Astrocyte (in vitro differentiated cells and primary cell): Measurements from ENCODE around the gene RBM19. TPM values are rescaled to one million over a fixed set of nuclear protein-coding genes. Genes with fewer than 3 reads are reported as not detected.

Source experiments
- DNase-seq: peaks from one replicate; pipeline ENCODE4 v3.0.0-alpha.2; 2010; ENCODE audit warnings: low read depth
- FAIRE-seq: peaks from 2 replicates; lab custom pipeline; 2011; peaks lifted over from hg19 to GRCh38; lab: Jason Lieb, UNC
- H2AFZ ChIP-seq: 2 replicates; pipeline ENCODE4 v1.6.0; 2012; ENCODE audit warnings: low read depth, low read length, inconsistent platforms
- H3K27ac ChIP-seq: 2 replicates; pipeline ENCODE4 v1.5.1; 2011; ENCODE audit warnings: low read depth, low read length, inconsistent platforms
- H3K27me3 ChIP-seq: 2 replicates; pipeline ENCODE4 v1.6.0; 2011; ENCODE audit warnings: low read length, inconsistent platforms; ENCODE audit not compliant: insufficient read depth
- H3K36me3 ChIP-seq: 2 replicates; pipeline ENCODE4 v1.5.1; 2011; ENCODE audit warnings: low read length, inconsistent platforms; ENCODE audit not compliant: insufficient read depth
- H3K4me1 ChIP-seq: 2 replicates; pipeline ENCODE4 v1.5.1; 2011; ENCODE audit warnings: low read length, inconsistent platforms; ENCODE audit not compliant: insufficient read depth
- H3K4me2 ChIP-seq: 2 replicates; pipeline ENCODE4 v1.6.0; 2012; ENCODE audit warnings: low read length, inconsistent platforms
- H3K4me3 ChIP-seq: 2 replicates; pipeline ENCODE4 v1.5.1; 2011; ENCODE audit warnings: low read depth, mild to moderate bottlenecking, low read length, inconsistent platforms; ENCODE audit not compliant: insufficient read depth
- H3K79me2 ChIP-seq: 2 replicates; pipeline ENCODE4 v1.6.0; 2012; ENCODE audit warnings: mild to moderate bottlenecking, low read length, inconsistent platforms; ENCODE audit not compliant: insufficient read depth
- H3K9ac ChIP-seq: 2 replicates; pipeline ENCODE4 v1.6.0; 2012; ENCODE audit warnings: mild to moderate bottlenecking, low read length, inconsistent platforms
- H3K9me3 ChIP-seq: 2 replicates; pipeline ENCODE4 v1.5.1; 2012; ENCODE audit warnings: low read depth, mild to moderate bottlenecking, low read length, inconsistent platforms; ENCODE audit not compliant: insufficient read depth
- H4K20me1 ChIP-seq: 2 replicates; pipeline ENCODE4 v1.6.0; 2012; ENCODE audit warnings: low read length, inconsistent platforms; ENCODE audit not compliant: insufficient read depth
- H3K27ac Mint-ChIP-seq: one replicate; pipeline ENCODE4 v1.8.0; 2021; ENCODE audit warnings: mild to moderate bottlenecking, mixed read lengths; ENCODE audit not compliant: unreplicated experiment
- H3K27me3 Mint-ChIP-seq: one replicate; pipeline ENCODE4 v1.8.0; 2021; ENCODE audit warnings: low read depth, mixed read lengths; ENCODE audit not compliant: unreplicated experiment
- H3K36me3 Mint-ChIP-seq: one replicate; pipeline ENCODE4 v1.8.0; 2021; ENCODE audit warnings: low read depth, mixed read lengths; ENCODE audit not compliant: unreplicated experiment
- H3K4me1 Mint-ChIP-seq: one replicate; pipeline ENCODE4 v1.8.0; 2021; ENCODE audit warnings: low read depth, mixed read lengths; ENCODE audit not compliant: unreplicated experiment
- H3K4me3 Mint-ChIP-seq: one replicate; pipeline ENCODE4 v1.8.0; 2021; ENCODE audit warnings: mild to moderate bottlenecking, moderate library complexity, mixed read lengths; ENCODE audit not compliant: unreplicated experiment
- H3K9me3 Mint-ChIP-seq: one replicate; pipeline ENCODE4 v1.8.0; 2021; ENCODE audit warnings: mild to moderate bottlenecking, mixed read lengths; ENCODE audit not compliant: unreplicated experiment
- CTCF ChIP-seq: IDR thresholded peaks from 2 replicates; pipeline ENCODE4 v1.5.1; 2011; ENCODE audit warnings: low read depth, mild to moderate bottlenecking, inconsistent platforms, low read length, moderate library complexity; ENCODE audit not compliant: insufficient read depth
- EZH2 ChIP-seq: IDR thresholded peaks from 2 replicates; pipeline ENCODE4 v1.6.1; 2012; ENCODE audit warnings: mild to moderate bottlenecking, low read length, inconsistent platforms; ENCODE audit not compliant: insufficient read depth
- total RNA-seq: library from RNA; stranded (reverse); gene quantifications from 2 replicates; pipeline ENCODE4 v1.2.1, GENCODE V29; 2021

The RBM19 gene
- total RNA-seq, 1 donor from 2014 or later, result 32.3 TPM

GRCh38 chr12:113829212-113829611 lies 136.9 kb downstream of the RBM19 start:
- Histone ChIP-seq H3K4me3 (no peak overlapping the region), H3K9ac (no peak overlapping the region), H3K4me1 (peaks cover 9% of the 10 kb centered on the region), H3K27ac (no peak overlapping the region), H3K36me3 (no peaks in the 10 kb centered on the region), H2AFZ (no peak overlapping the region), H3K9me3 (no peaks in the 10 kb centered on the region), H3K4me2 (no peak overlapping the region), H4K20me1 (peaks cover 19% of the 10 kb centered on the region), H3K27me3 (no peaks in the 10 kb centered on the region), H3K79me2 (no peaks in the 10 kb centered on the region)
- Mint-ChIP-seq H3K27me3 (peaks cover 10% of the 10 kb centered on the region), H3K4me3 (no peak overlapping the region), H3K36me3 (peaks cover 4% of the 10 kb centered on the region), H3K4me1 (peaks cover 11% of the 10 kb centered on the region), H3K9me3 (no peaks in the 10 kb centered on the region), H3K27ac (peak overlapping the region; percentile 12)
- TF ChIP-seq EZH2 (no peak), CTCF (no peak)
- FAIRE-seq (no peak), DNase-seq (no peak)

DNA sequence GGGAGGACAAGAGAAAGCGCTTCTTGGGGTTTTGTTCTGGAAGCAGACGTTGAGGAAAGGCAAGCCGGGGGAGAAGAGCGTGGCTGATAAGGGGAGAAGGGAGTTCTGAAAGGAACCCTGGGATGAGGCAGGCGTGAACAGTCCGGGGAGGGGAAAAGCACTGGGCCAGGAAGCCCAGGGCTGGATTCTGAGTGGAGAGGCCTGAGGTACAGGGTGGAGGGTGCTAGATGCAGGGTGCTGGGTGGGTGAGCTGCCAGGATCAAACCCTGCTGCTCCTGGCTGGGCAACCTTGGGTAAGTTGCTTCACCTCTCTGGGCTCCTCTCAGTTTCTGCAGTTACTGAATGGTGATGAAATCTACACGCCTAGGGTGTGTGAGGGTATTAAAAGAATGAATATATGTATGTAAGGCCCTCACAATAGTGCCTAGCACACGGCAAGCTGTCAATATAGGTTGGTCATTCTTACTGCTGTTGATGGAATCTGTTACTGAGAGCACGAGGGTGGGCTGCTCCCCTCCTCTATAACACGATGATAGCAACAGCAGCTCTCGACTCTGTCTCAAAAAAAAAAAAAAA lies 138.5 kb downstream of the RBM19 start:
- no peak overlapping the region for H3K4me3 ChIP-seq
- Mint-ChIP-seq H3K4me3 (no peak overlapping the region), H3K9me3 (no peaks in the 10 kb centered on the region), H3K27me3 (peaks cover 10% of the 10 kb centered on the region), H3K36me3 (peaks cover 2% of the 10 kb centered on the region), H3K4me1 (peaks cover 11% of the 10 kb centered on the region), H3K27ac (no peak overlapping the region)
- DNase-seq, result no peak
- no peaks in the 10 kb centered on the region for H3K79me2 ChIP-seq
- no peaks in the 10 kb centered on the region for H3K27me3 ChIP-seq
- FAIRE-seq, result no peak
- H3K4me1 ChIP-seq, result peaks cover 9% of the 10 kb centered on the region
- H2AFZ ChIP-seq, result no peak overlapping the region
- H3K4me2 ChIP-seq, result no peak overlapping the region
- no peaks in the 10 kb centered on the region for H3K36me3 ChIP-seq
- TF ChIP-seq EZH2 (no peak), CTCF (no peak)
- H4K20me1 ChIP-seq, result peaks cover 23% of the 10 kb centered on the region
- no peaks in the 10 kb centered on the region for H3K9me3 ChIP-seq
- H3K27ac ChIP-seq, result no peak overlapping the region
- H3K9ac ChIP-seq, result no peak overlapping the region

GRCh38 chr12:113826805-113827538 lies 139.2 kb downstream of the RBM19 start:
- Mint-ChIP-seq H3K27ac (no peak overlapping the region), H3K9me3 (no peaks in the 10 kb centered on the region), H3K4me1 (peaks cover 11% of the 10 kb centered on the region), H3K27me3 (peaks cover 10% of the 10 kb centered on the region), H3K4me3 (no peak overlapping the region), H3K36me3 (peaks cover 4% of the 10 kb centered on the region)
- Histone ChIP-seq H3K9me3 (no peaks in the 10 kb centered on the region), H4K20me1 (peaks cover 23% of the 10 kb centered on the region), H3K27me3 (no peaks in the 10 kb centered on the region), H3K27ac (no peak overlapping the region), H3K4me3 (no peak overlapping the region), H3K36me3 (no peaks in the 10 kb centered on the region), H3K4me2 (no peak overlapping the region), H3K9ac (no peak overlapping the region), H3K4me1 (peaks cover 9% of the 10 kb centered on the region), H2AFZ (no peak overlapping the region), H3K79me2 (no peaks in the 10 kb centered on the region)
- TF ChIP-seq EZH2 (no peak), CTCF (no peak)
- FAIRE-seq (no peak), DNase-seq (no peak)
